Ovary (tissue), 9 donors: ENCODE measurements around the gene CAPZB. TPM values are rescaled to one million over a fixed set of nuclear protein-coding genes. Genes with fewer than 3 reads are reported as not detected.
"Not testable (repeated sequence)": the region's sequence is repeated elsewhere in the genome, so short reads cannot be mapped to it uniquely, and the experiment has no call there.

Experiments used
- DNase-seq, 5 donors: peaks; one replicate each; pipeline ENCODE4 v3.0.0-alpha.2; 2019 to 2020
- H3K27ac ChIP-seq, 2 donors: fragments of 200-600 bp; one replicate each; pipeline versions ENCODE4 v1.5.1 to v1.8.0; 2019 to 2022
- H3K27me3 ChIP-seq: fragments of 200-600 bp; one replicate; pipeline ENCODE4 v1.8.0; 2022
- H3K36me3 ChIP-seq: fragments of 200-600 bp; sonication (generic); one replicate; pipeline ENCODE4 v1.5.1; 2019
- H3K4me1 ChIP-seq: one replicate; pipeline ENCODE4 v1.8.1; 2013; ENCODE audit warnings: mild to moderate bottlenecking, moderate library complexity; ENCODE audit not compliant: insufficient read depth
- H3K4me3 ChIP-seq: fragments of 200-600 bp; sonication (generic); one replicate; pipeline ENCODE4 v1.5.1; 2017
- H3K9me3 ChIP-seq, 2 donors: fragments of 200-600 bp in 1 of 2; sonication (generic) in 1 of 2; one replicate each; pipeline versions ENCODE4 v1.5.1 to v1.8.1; 2013 to 2019; ENCODE audit warnings: mild to moderate bottlenecking in 1 of 2, moderate library complexity in 1 of 2
- CTCF ChIP-seq, 3 donors: fragments of 450-650 bp in 2 of 3; fragments of 200-600 bp in 1 of 3; IDR thresholded peaks; one replicate each; pipeline versions ENCODE4 v1.5.1 to v1.8.0; 2016 to 2022; ENCODE audit warnings: antibody characterized with exemption in 3 of 3, mild to moderate bottlenecking in 1 of 3
- EP300 ChIP-seq: sonication (generic); formaldehyde crosslinking; IDR thresholded peaks from one replicate; pipeline ENCODE4 v1.6.1; 2017; ENCODE audit warnings: antibody characterized with exemption
- POLR2A ChIP-seq: fragments of 450-650 bp; IDR thresholded peaks from one replicate; pipeline ENCODE4 v1.6.1; 2017; ENCODE audit warnings: antibody characterized with exemption, mild to moderate bottlenecking, moderate library complexity
- WGBS, 3 donors: extraction: QIAGEN DNeasy Blood & Tissue Kit in 1 of 3; methylation state at CpG; one replicate each; pipeline versions ENCODE4 v1.1.5 to v1.1.7; 2013 to 2017; 5-methylcytosine and 5-hydroxymethylcytosine counted together
- intact Hi-C, 4 donors: fragments of 100-400 bp; cut with DNase I; formaldehyde crosslinking; loops; one replicate each; pipeline versions ENCODE4 v1.11.0 to v1.15.1; 2022 to 2023
- polyA plus RNA-seq, 2 donors: library from polyadenylated mRNA; stranded (reverse); fragments of 200-250 nt in 1 of 2; fragments of 350-450 nt in 1 of 2; fragmentation: Illumina TruSeq in 1 of 2; extraction: RNeasy Lipid Tissue Mini Kit (QIAGEN cat#74804) in 1 of 2; gene quantifications; one replicate each; pipeline ENCODE4 v1.2.3, GENCODE V29; 2013 to 2014
- total RNA-seq, 7 donors: library from RNA; depleted of rRNA in 2 of 7; stranded (reverse); fragments of >200 nt in 2 of 7; fragmentation: NEBNext Ultra II Directional in 3 of 7; extraction: Animal tissue kit (Norgen Biotek cat#: 25700) in 3 of 7; gene quantifications; one replicate each; pipeline versions ENCODE4 v1.1.0 to v1.2.4, GENCODE V29; 2016 to 2023
- donor health status: DM: no; HTN: no; CAD: no; lungs with moderate emphysema.
- donor health status: DM: no; HTN: no; CAD: no.
- donor health status: Bipolar disorder and iron deficiency.
- donor health status: DM: yes; HTN: yes; CAD: no.
- donor health status: DM: no; HTN: no; CAD: no.
- donor health status: DM: yes; HTN: yes; CAD: no.

CAPZB gene
- total and polyA plus RNA-seq, 9 donors = 85.0 to 391 (median 258) TPM

DNA sequence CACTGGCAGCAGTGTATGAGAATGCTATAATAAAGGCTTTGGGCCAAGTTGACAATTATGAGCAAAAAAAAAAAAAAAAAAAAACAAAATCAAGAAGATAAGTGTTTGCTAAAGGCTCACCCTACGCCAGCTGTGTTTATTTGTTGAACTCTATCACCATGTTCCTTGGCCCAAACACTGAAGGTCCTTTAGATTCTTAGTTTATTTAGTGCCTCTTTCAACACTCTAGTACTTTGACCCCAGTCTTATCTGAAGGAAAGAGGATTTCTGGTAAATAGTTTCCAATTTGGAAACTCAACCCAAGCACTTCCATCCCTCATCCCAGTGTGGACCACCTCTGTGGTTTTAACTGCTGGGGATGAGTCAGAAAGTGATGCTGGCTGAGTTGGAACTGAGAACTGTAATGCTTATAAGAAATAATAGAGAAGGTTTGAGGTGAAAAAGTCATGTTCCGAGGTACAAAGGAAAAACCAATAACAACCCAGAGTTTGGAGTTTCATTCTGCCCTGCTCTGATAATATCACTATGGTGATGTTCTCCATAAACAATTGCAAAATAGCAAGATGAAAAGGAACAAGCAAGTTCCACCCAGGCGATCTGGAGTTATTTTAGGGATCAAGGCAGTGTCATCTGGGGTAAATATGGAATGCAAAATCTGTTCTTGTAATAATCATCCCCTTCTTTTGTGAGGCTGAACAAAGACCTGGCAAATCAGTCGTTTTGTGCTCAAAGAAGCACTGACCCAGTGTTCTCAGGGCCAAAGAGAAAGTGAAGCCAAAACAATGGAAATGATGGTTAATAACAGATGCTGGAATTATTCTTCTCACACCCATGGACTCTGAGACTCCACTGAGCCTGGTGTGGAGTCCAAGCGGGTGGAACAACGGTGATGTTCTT lies 19.7 kb upstream of the CAPZB start:
- H3K4me3 ChIP-seq = no peak overlapping the region
- peak in 4 of 5 donors; percentile 58 to 83 (median 68) for DNase-seq
- TF ChIP-seq POLR2A (no peak), CTCF (IDR thresholded peaks at IDR 0.05) (no peak), EP300 (peak; percentile 76)
- no peaks in the 10 kb centered on the region for H3K36me3 ChIP-seq
- no peaks in the 10 kb centered on the region for H3K9me3 ChIP-seq
- intact Hi-C loops = loop anchor here in 2 of 4 donors (5.0 kb wide), 3 partner anchors 103 to 142 kb away; partner anchors contain the start of gene NBL1 (in 1 of the 2)
- H3K4me1 ChIP-seq = peaks cover 9% of the 10 kb centered on the region
- H3K27me3 ChIP-seq = no peaks in the 10 kb centered on the region
- peak overlapping the region in 1 of 2 donors; percentile 83 for H3K27ac ChIP-seq
- 3 to 9% (median 5%) methylated on average over 6 of the region's 6 CpGs for WGBS, 3 donors

- intact Hi-C loops, H3K27me3 ChIP-seq, H3K4me3 ChIP-seq, DNase-seq, H3K27ac ChIP-seq, H3K36me3 ChIP-seq, H3K4me1 ChIP-seq, H3K9me3 ChIP-seq: not testable (repeated sequence)
- WGBS, 3 donors = 90 to 93% (median 92%) methylated on average over 6 of the region's 6 CpGs
These were observed 16.9 kb upstream of the CAPZB start for GRCh38 chr1:19502284-19502683.

DNA sequence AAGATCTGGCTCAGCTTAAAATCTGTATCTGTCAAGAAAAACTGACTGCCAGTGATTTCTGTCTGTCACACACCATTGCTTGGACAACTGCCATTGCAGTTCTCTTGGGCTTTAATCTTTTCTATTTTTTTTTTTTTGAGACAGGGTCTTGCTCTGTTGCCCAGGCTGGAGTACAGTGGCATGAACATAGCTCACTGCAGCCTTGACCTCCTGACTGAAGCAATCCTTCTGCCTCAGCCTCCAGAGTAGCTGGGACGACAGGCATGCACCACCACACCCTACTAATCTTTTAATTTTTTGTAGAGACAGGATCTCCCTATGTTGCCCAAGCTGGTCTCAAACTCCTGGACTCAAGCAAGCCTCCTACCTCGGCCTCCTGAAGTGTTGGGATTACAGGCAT lies 14.5 kb upstream of the CAPZB start:
- not testable (repeated sequence) for H3K4me1 ChIP-seq, H3K4me3 ChIP-seq, DNase-seq, H3K27me3 ChIP-seq, H3K27ac ChIP-seq, H3K9me3 ChIP-seq, H3K36me3 ChIP-seq
- intact Hi-C loops = loop anchor here in 2 of 4 donors (5.0 to 10.0 kb wide), 2 partner anchors 105 to 147 kb away; no protein-coding TSS in a partner anchor
- 78 to 88% (median 83%) methylated on average over 2 of the region's 2 CpGs for WGBS, 3 donors

GRCh38 chr1:19497443-19497842 lies 12.1 kb upstream of the CAPZB start:
- H3K9me3 ChIP-seq, H3K27me3 ChIP-seq, H3K27ac ChIP-seq, DNase-seq, H3K4me3 ChIP-seq, H3K36me3 ChIP-seq: not testable (repeated sequence)
- intact Hi-C loops = loop anchor here in 2 of 4 donors (5.0 to 10.0 kb wide), 2 partner anchors 103 to 150 kb away; no protein-coding TSS in a partner anchor
- 67 to 79% (median 70%) methylated on average over 4 of the region's 4 CpGs for WGBS, 3 donors
- peaks cover 15% of the 10 kb centered on the region for H3K4me1 ChIP-seq

- H3K27ac ChIP-seq = peak overlapping the region; percentile 71 to 80
- H3K36me3 ChIP-seq = no peaks in the 10 kb centered on the region
- 96% methylated on average over 1 of the region's 1 CpG for WGBS, 3 donors
- no peak overlapping the region for H3K4me3 ChIP-seq
- no peaks in the 10 kb centered on the region for H3K9me3 ChIP-seq
- DNase-seq = no peak
- no peaks in the 10 kb centered on the region for H3K27me3 ChIP-seq
- TF ChIP-seq EP300 (no peak), CTCF (IDR thresholded peaks at IDR 0.05) (no peak)
- H3K4me1 ChIP-seq = peaks cover 15% of the 10 kb centered on the region
- intact Hi-C loops = loop anchor here in 2 of 4 donors (5.0 to 10.0 kb wide), 2 partner anchors 102 to 151 kb away; no protein-coding TSS in a partner anchor
These were observed 11.2 kb upstream of the CAPZB start for GRCh38 chr1:19496527-19496874.
